ENCODE results near the gene PHLDB1.
"Not testable (repeated sequence)": the region's sequence is repeated elsewhere in the genome, so short reads cannot be mapped to it uniquely, and the experiment has no call there.

Gene PHLDB1

DNA sequence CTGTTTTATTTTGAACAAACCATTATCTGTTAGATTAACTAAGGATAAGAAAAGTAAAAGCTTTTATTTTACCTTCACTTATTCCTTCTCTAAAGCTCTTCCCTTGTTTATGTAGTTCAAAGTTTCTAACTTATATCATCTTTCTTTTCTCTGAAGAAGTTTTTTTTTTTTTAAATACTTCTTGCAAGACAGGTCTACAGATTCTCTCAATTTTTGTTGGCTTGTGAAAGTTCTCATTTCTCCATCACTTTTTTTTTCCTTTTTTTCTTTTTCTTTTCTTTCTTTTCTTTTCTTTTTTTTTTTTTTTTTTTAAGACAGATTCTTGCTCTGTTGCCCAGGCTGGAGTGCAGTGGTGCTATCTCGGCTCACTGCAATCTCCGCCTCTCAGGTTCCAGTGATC, 76.8 kb downstream of the PHLDB1 start:
- no peak for DNase-seq (ENCODE audit: low read depth, low spot score)

GRCh38 chr11:118687906-118688305, 80.5 kb downstream of the PHLDB1 start:
- DNase-seq (ENCODE audit: low read depth, low spot score): no peak

DNA sequence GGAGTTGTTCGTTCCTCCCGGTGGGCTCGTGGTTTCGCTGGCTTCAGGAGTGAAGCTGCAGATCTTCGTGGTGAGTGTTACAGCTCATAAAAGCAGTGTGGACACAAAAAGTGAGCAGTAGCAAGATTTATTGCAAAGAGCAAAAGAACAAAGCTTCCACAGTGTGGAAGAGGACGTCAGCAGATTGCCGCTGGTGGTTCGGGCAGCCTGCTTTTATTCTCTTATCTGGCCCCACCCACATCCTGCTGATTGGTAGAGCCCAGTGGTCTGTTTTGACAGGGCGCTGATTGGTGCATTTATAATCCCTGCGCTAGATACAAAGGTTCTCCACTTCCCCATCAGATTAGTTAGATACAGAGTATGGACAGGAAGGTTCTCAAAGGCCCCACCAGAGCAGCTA, 80.9 kb downstream of the PHLDB1 start:
- not testable (repeated sequence) for DNase-seq (ENCODE audit: low read depth, low spot score)

- no peak for DNase-seq (ENCODE audit: low read depth, low spot score)
Observed at GRCh38 chr11:118688851-118689502, 81.6 kb downstream of the PHLDB1 start.

- no peak for DNase-seq (ENCODE audit: low read depth, low spot score)
Observed at GRCh38 chr11:118689503-118689851, 82.1 kb downstream of the PHLDB1 start.

DNA sequence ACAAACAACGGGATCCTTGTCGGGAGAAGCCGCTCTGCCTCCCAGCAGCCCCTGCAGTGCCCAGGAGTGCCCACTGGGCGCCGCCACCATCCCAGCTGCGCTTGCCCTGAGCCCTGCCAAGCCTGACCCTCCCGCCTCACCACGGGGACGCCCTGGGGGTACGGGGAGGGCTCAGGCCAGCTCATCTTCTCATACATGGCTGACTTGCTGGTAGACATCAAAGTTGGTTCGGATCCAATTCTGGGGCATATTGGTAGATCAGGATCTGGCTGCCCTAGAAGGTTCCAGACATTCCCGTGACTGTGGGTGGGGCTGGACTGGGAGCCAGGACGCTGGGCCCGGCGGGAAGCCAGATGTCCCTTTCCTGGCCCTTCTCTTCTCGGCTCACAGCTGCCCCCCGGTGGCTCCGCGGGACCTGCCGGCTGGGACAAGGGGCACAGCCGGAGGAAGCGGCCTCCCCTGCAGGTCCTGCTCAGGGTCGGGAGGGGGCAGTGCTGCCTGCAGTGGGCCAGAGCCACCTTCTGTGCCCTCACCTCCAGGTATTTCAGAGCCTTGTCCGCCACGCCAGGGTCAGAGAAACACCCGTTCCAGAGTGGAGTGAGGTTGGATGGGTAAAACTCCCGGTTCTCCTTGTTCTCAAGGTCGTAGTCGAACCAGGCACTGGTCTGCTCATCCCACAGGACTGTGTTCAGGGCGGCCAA, 82.6 kb downstream of the PHLDB1 start:
- DNase-seq (ENCODE audit: low read depth, low spot score): peak; percentile 59

DNA sequence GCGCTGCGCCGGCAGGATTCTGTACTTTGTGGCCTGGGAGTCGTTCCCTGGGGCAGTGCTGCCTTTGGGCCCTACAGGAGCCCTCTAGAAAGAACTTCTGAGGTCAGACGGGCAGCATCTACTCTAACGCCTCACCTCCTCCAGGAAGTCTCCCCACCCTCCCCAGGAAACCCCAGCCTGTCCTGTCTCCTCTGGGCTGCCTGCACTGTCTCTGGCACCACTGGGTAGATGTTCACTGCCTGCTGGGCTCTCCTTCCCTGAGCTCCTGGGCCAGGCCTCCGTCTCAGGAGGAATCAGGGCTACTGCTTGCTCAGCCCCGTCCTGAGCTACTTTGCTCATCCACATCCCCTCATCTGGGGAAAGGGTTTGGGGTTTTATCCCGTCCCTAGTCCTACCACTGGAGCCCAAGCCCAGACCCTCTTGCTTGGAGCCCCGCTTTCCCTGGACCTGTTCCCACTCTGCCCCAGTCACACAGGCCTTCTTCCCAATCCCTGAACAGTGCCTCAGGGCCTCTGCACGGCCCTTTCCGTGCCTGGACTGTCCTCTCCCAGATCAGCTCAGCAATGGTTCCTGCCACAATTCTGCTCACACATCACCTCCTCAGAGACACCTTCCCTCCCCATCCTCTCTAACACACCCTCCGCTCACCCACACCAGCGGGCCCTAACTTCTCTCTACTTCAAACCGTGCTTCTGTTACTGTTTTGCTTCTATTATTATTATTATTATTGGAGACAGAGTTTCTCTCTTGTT, 83.3 kb downstream of the PHLDB1 start:
- no peak for DNase-seq (ENCODE audit: low read depth, low spot score)

DNA sequence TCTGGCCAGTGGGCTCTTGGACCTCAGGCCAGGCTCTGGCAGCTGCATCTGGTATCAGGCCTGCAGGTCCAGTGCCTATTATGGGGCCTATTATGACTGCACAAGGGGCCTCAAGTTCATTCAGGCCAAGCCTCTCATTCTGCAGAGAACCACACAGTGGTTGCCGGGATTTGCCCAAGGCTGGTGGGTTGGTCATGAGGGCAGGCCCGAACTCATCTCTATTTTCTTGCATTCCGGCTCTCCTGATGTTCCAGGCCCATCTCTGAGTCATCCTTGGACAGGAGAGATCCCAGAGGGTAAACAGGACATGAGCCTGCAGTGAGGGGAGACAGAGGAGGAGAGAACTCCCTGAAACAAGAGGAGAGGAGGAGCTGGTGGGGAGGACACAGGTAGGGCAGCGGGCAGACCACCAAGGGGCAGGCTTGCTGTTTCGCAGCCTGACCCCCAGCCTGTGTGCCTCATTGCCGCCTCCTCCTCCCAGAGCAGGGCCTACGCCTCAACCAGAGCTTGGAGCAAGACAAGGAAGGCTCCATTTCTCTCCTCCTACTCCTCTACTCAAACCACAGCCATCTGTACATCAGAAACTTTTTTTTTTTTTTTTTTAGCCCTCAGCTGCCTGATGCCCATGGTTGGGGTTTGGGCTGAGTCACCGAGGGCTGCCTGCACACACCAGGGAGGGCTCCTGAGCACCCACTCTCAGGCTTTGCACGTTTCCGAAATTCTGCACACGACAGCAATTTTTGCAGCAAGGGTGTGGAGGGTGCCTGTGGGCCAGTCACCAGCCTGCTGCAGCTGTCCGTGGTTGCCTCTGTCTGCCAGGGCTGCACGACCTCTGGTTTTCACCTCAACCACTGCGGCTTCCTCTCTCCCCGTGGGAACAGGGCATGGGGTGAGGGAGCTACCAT, 84.8 kb downstream of the PHLDB1 start:
- peak; percentile 30 for DNase-seq (ENCODE audit: low read depth, low spot score)

- no peak for DNase-seq (ENCODE audit: low read depth, low spot score)
Observed at GRCh38 chr11:118694185-118694584, 86.8 kb downstream of the PHLDB1 start.

DNA sequence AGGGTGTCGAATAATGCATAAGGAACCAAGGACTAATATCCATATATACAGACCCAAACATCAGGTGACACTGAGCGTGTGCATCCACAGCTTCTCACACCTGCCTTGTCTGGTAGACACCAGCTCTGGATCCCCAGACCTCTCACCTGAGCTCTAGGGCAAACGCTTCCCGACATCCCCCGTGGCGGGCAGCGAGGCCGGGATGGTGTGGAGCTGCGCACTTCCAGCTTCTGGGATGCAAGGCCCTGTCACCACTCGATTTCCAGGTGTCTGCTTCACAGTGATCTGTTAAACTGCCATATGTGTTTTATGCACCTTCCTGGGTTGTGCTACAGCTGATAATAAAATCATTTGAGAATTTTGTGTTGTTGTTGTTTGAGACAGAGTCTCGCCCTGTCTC, 87.4 kb downstream of the PHLDB1 start:
- no peak for DNase-seq (ENCODE audit: low read depth, low spot score)

GRCh38 chr11:118696673-118697226, 89.3 kb downstream of the PHLDB1 start:
- DNase-seq (ENCODE audit: low read depth, low spot score): no peak

DNA sequence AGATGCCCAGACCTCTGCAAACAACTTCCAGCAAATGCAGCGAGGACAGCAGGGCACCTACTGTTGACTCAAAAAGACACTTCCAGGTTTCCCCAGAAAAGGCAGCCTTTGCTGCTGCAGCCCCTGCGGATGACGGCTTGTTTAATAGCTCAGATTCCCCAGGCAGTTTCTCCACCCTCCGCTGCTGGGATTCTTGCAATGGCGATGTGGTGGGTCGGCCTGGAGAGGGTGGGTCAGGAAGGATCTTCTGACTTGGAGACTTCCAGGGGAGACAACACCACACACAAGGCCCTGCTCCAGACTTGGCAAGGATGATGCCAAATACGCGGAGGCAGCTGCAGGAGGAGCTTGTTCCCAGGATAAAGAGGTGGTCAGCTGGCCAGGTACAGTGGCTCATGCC, 89.9 kb downstream of the PHLDB1 start:
- no peak for DNase-seq (ENCODE audit: low read depth, low spot score)

DNA sequence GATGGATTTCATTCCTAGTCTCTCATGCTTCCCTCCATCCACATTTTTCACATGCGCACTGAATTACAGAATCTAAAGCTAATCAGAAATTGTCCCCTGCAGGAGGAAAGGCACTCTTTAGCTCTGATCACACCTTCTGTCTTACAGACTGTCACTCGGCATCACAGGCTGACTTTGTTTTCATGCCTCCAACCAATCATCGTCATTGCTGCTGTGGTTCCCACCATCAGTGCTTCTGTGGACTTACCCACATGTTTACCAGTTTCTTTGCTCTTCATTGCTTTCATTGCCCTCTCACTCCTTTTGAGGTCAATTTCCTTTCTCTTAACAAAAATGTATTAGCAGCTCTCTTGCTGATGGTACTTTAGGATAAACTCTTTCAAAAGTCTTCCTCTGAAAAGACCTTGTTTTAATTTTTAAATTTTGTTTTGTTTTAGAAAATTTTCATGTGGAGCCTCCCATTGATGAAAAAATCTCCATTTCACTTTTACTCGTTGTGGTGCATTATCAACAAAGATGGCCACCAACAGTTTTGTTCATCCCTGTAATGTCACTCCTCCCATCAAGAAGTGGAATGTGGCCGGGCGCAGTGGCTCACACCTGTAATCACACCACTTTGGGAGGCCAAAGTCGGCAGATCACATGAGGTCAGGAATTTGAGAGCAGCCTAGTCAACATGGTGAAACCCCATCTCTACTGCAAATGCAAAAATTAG, 92.2 kb downstream of the PHLDB1 start:
- peak; percentile 39 for DNase-seq (ENCODE audit: low read depth, low spot score)

DNA sequence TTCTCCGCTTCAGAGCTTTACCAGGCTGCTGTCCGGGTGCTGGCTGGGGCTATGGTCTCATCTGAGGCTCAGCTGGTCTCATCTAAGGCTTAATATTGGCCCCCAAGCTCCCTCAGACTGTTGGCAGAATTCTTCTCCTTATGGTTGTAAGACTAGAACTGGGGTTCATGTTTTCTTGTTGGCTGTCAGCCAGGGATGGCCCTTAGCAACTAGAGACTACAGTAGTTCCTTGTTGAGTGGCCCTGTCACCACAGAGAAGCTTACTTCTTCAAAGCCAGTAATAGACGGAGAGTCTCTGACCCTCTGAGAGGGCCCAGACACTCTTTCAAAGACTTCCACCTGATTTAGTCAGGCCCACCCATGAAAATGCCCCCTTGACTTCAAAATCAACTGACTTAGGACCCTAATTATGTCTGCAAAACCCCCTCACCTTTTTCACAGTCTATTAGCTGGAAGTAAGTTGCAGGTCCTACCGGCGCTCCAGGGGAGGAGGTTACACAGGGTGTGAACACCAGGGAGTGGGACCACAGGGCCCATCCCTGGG, 96.2 kb downstream of the PHLDB1 start:
- DNase-seq (ENCODE audit: low read depth, low spot score): no peak

DNA sequence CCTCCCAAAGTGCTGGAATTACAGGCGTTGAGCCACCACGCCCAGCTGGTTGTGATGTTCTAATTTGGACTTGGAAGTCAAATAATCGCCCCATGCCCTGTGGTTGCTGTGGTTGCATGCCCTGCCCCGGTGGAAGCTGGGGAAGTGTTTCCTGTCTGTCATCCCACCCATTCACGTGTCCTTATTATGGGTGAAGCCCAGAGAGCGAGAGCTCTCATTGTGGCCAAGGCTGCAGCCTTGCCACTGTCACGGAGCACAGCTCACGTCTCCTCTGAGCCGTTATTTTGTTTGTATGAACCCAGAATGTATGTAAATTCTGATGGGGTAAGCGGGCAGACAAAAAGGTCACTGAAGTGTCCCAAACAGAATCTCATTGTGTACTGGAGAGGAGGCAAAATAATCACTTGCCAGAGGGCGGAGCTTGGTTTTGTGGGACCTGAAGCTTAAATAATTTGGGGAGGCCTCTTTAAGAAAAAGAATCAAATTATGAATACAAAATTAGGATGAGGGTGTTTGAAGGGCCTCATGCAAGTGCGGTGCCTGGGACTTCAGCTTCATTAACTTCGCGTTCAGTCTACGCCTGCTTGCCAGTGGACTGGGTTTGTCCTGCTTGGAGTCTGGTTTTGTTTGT, 97.8 kb downstream of the PHLDB1 start:
- no peak for DNase-seq (ENCODE audit: low read depth, low spot score)

- no peak for DNase-seq (ENCODE audit: low read depth, low spot score)
Observed at GRCh38 chr11:118705791-118706545, 98.6 kb downstream of the PHLDB1 start.

GRCh38 chr11:118706546-118706825, 99.1 kb downstream of the PHLDB1 start:
- no peak for DNase-seq (ENCODE audit: low read depth, low spot score)
